ENCODE data around the gene ACOT6.
"Not testable (repeated sequence)": the region's sequence is repeated elsewhere in the genome, so short reads cannot be mapped to it uniquely, and the experiment has no call there.

Gene ACOT6

GRCh38 chr14:73576391-73576790 lies 35.9 kb upstream of the ACOT6 start:
- H3K9ac ChIP-seq = no peak overlapping the region
- no peak overlapping the region for H3K4me3 ChIP-seq
- no peaks in the 10 kb centered on the region for H3K9me3 ChIP-seq
- no peaks in the 10 kb centered on the region for H3K4me1 ChIP-seq
- H3K4me2 ChIP-seq = no peak overlapping the region
- no peaks in the 10 kb centered on the region for H4K20me1 ChIP-seq
- no peak overlapping the region for H3K27ac ChIP-seq
- peaks cover 14% of the 10 kb centered on the region; the same call in 1 of the 2 replicates for H3K36me3 ChIP-seq
- H3K27me3 ChIP-seq = no peaks in the 10 kb centered on the region
- no peak for TF ChIP-seq Cebpa-rat (IDR thresholded peaks at IDR 0.05)

GRCh38 chr14:73577214-73577613 lies 35.1 kb upstream of the ACOT6 start:
- not testable (repeated sequence) for H3K4me3 ChIP-seq, H3K27ac ChIP-seq, H3K4me1 ChIP-seq, H3K9me3 ChIP-seq, H3K27me3 ChIP-seq, H3K4me2 ChIP-seq, H4K20me1 ChIP-seq, H3K9ac ChIP-seq
- H3K36me3 ChIP-seq = peaks cover 14% of the 10 kb centered on the region; the same call in 1 of the 2 replicates

GRCh38 chr14:73582102-73582979 lies 30.0 kb upstream of the ACOT6 start:
- H3K4me1 ChIP-seq, H3K4me3 ChIP-seq, H3K4me2 ChIP-seq, H4K20me1 ChIP-seq, H3K9ac ChIP-seq, H3K27me3 ChIP-seq, H3K36me3 ChIP-seq, H3K9me3 ChIP-seq, H3K27ac ChIP-seq: not testable (repeated sequence)

- Histone ChIP-seq H3K27ac (no peak overlapping the region), H3K9me3 (peaks cover 29% of the 10 kb centered on the region), H3K4me3 (no peak overlapping the region), H3K4me1 (no peaks in the 10 kb centered on the region), H3K9ac (no peak overlapping the region), H3K4me2 (no peak overlapping the region), H3K36me3 (no peaks in the 10 kb centered on the region), H4K20me1 (no peaks in the 10 kb centered on the region), H3K27me3 (peaks cover 22% of the 10 kb centered on the region)
- TF ChIP-seq Cebpa-rat (IDR thresholded peaks at IDR 0.05) = no peak
Measured at GRCh38 chr14:73588695-73589094, 23.6 kb upstream of the ACOT6 start.

- no peak overlapping the region for H3K9ac ChIP-seq
- peaks cover 22% of the 10 kb centered on the region for H3K27me3 ChIP-seq
- no peaks in the 10 kb centered on the region for H3K4me1 ChIP-seq
- H4K20me1 ChIP-seq = no peaks in the 10 kb centered on the region
- no peak overlapping the region for H3K4me3 ChIP-seq
- H3K36me3 ChIP-seq = no peaks in the 10 kb centered on the region
- peaks cover 29% of the 10 kb centered on the region for H3K9me3 ChIP-seq
- H3K27ac ChIP-seq = no peak overlapping the region
- no peak overlapping the region for H3K4me2 ChIP-seq
- no peak for TF ChIP-seq Cebpa-rat (IDR thresholded peaks at IDR 0.05)
Measured at GRCh38 chr14:73589116-73589515, 23.2 kb upstream of the ACOT6 start.

GRCh38 chr14:73590673-73591004 lies 21.7 kb upstream of the ACOT6 start:
- H3K4me2 ChIP-seq, H3K4me3 ChIP-seq: not testable (repeated sequence)

GRCh38 chr14:73591690-73592449 lies 20.4 kb upstream of the ACOT6 start, which contains the start of gene ACOT4:
TSS of gene ACOT4 (plus strand) at chr14:73591873. CDS start at chr14:73591960, 87 bp downstream.
- H3K27me3 ChIP-seq = peaks cover 22% of the 10 kb centered on the region
- H3K4me3 ChIP-seq = no peak within 1 kb of the TSS
- H3K9me3 ChIP-seq = peaks cover 29% of the 10 kb centered on the region
- H3K9ac ChIP-seq = no peak within 1 kb of the TSS
- H3K36me3 ChIP-seq = no peaks in the 10 kb centered on the region
- no peak for TF ChIP-seq Cebpa-rat (IDR thresholded peaks at IDR 0.05)
- H4K20me1 ChIP-seq = no peaks in the 10 kb centered on the region
- peak within 1 kb of the TSS; percentile 0; the same call in 1 of the 2 replicates for H3K4me2 ChIP-seq
- H3K27ac ChIP-seq = no peak within 1 kb of the TSS
- H3K4me1 ChIP-seq = no peaks in the 10 kb centered on the region

More at GRCh38 chr14:73590673-73591004, 21.7 kb upstream of the ACOT6 start:
- not testable (repeated sequence) for H4K20me1 ChIP-seq, H3K27ac ChIP-seq, H3K36me3 ChIP-seq, H3K9ac ChIP-seq, H3K4me1 ChIP-seq
- Histone ChIP-seq H3K9me3 (peaks cover 29% of the 10 kb centered on the region), H3K27me3 (peaks cover 22% of the 10 kb centered on the region)

- H4K20me1 ChIP-seq = no peaks in the 10 kb centered on the region
- no peak overlapping the region for H3K4me2 ChIP-seq
- no peak overlapping the region for H3K9ac ChIP-seq
Measured at GRCh38 chr14:73594491-73594890, 17.8 kb upstream of the ACOT6 start.

GRCh38 chr14:73599499-73599898 lies 12.8 kb upstream of the ACOT6 start:
- H3K4me2 ChIP-seq = no peak overlapping the region
- no peaks in the 10 kb centered on the region for H3K27me3 ChIP-seq
- no peak overlapping the region for H3K9ac ChIP-seq
- H3K27ac ChIP-seq = no peak overlapping the region
- no peaks in the 10 kb centered on the region for H3K9me3 ChIP-seq
- no peaks in the 10 kb centered on the region for H3K36me3 ChIP-seq
- no peak for TF ChIP-seq Cebpa-rat (IDR thresholded peaks at IDR 0.05)
- no peaks in the 10 kb centered on the region for H3K4me1 ChIP-seq
- H4K20me1 ChIP-seq = no peaks in the 10 kb centered on the region
- no peak overlapping the region for H3K4me3 ChIP-seq

More at GRCh38 chr14:73594491-73594890, 17.8 kb upstream of the ACOT6 start:
- Histone ChIP-seq H3K9me3 (peaks cover 29% of the 10 kb centered on the region), H3K27me3 (peaks cover 22% of the 10 kb centered on the region), H3K27ac (no peak overlapping the region), H3K4me1 (no peaks in the 10 kb centered on the region), H3K4me3 (no peak overlapping the region), H3K36me3 (no peaks in the 10 kb centered on the region)
- no peak for TF ChIP-seq Cebpa-rat (IDR thresholded peaks at IDR 0.05)

- Histone ChIP-seq H3K27me3 (no peaks in the 10 kb centered on the region), H3K4me1 (no peaks in the 10 kb centered on the region), H4K20me1 (no peaks in the 10 kb centered on the region), H3K4me3 (no peak overlapping the region), H3K4me2 (no peak overlapping the region), H3K36me3 (no peaks in the 10 kb centered on the region), H3K9ac (no peak overlapping the region), H3K9me3 (peaks cover 17% of the 10 kb centered on the region), H3K27ac (no peak overlapping the region)
- TF ChIP-seq Cebpa-rat (IDR thresholded peaks at IDR 0.05) = no peak
Measured at GRCh38 chr14:73602994-73603393, 9.3 kb upstream of the ACOT6 start.
